ENCODE results near the gene MYMK. TPM values are rescaled to one million over a fixed set of nuclear protein-coding genes. Genes with fewer than 3 reads are reported as not detected.

Gene MYMK
- total and polyA plus RNA-seq, 2 of the 4 experiments (the other 2 are of a cell fraction), result not detected

GRCh38 chr9:133473743-133474142, 51.0 kb downstream of the MYMK start:
- no peak overlapping the region for H2AFZ ChIP-seq (replicated peaks; ENCODE audit: low read length, poor library complexity)
- dilution Hi-C loops (cut with HindIII; ENCODE audit: low sequenced_read_pairs, unreplicated experiment), result no loop called here
- no TSS peak for BruUV-seq (replicated peaks)

More at GRCh38 chr9:133473743-133474142, 51.0 kb downstream of the MYMK start:
- Histone ChIP-seq H3K14ac (replicated peaks; ENCODE audit: low read depth, low read length) (no peak overlapping the region), H2BK120ac (ENCODE audit: low read depth, low read length) (no peak overlapping the region), H4K5ac (ENCODE audit: low read depth, low read length) (no peak overlapping the region), H4K20me1 (ENCODE audit: insufficient read depth, low read length) (no peaks in the 10 kb centered on the region), H3K9me1 (ENCODE audit: insufficient read depth, low read length) (no peaks in the 10 kb centered on the region), H3K4ac (ENCODE audit: low read depth, low read length) (no peak overlapping the region), H3K18ac (ENCODE audit: low read depth, low read length) (no peak overlapping the region), H3K9ac (ENCODE audit: low read depth, low read length) (no peak overlapping the region), H3K27me3 (ENCODE audit: control insufficient read depth, insufficient read depth, low read length) (no peaks in the 10 kb centered on the region), H2BK5ac (ENCODE audit: low read depth, low read length, poor library complexity, severe bottlenecking) (no peak overlapping the region), H3K4me3 (ENCODE audit: insufficient read depth, low read depth, low read length) (no peak overlapping the region), H3K36me3 (ENCODE audit: control insufficient read depth, insufficient read depth, low read length) (peaks cover 1% of the 10 kb centered on the region; the same call in 1 of the 2 replicates), H2BK15ac (ENCODE audit: low read depth, low read length) (no peak overlapping the region), H3K56ac (ENCODE audit: extremely low read depth, insufficient read depth, low read length) (no peak overlapping the region), H3K4me2 (ENCODE audit: low read depth, low read length) (no peak overlapping the region), H3K79me1 (ENCODE audit: low read depth in 1 of 2, low read length in 2 of 2) (peaks cover 0 to 9% of the 10 kb centered on the region in 2 experiments; a peak in 1 of 4 replicates), H4K8ac (ENCODE audit: low read depth in 2 of 2, low read length in 2 of 2) (no peak overlapping the region), H3K4me1 (ENCODE audit: control insufficient read depth, insufficient read depth, low read length) (peaks cover 3% of the 10 kb centered on the region; the same call in 1 of the 2 replicates), H3K23ac (ENCODE audit: low read depth, low read length) (no peak overlapping the region), H2AK5ac (ENCODE audit: low read depth, low read length) (no peak overlapping the region), H3K9me3 (ENCODE audit: control insufficient read depth, insufficient read depth, low read length) (no peaks in the 10 kb centered on the region), H4K91ac (ENCODE audit: insufficient read depth, low read depth, low read length) (no peak overlapping the region), H2BK20ac (ENCODE audit: low read depth, low read length) (no peak overlapping the region), H2AK9ac (replicated peaks; ENCODE audit: low read depth, low read length, poor library complexity) (no peak overlapping the region), H3K27ac (ENCODE audit: insufficient read depth, low read length) (no peak overlapping the region)
- in situ Hi-C loops (cut with MboI; ENCODE audit: low sequenced_read_pairs), result no loop called here
- ChIA-PET POLR2A (ENCODE audit: unreplicated experiment) (no interaction called here), CTCF (no interaction called here)
- DNase-seq (no peak), ATAC-seq (ENCODE audit: low read depth) (no peak)
- intact Hi-C loops (cut with micrococcal nuclease), result no loop called here
- 96% methylated on average over 10 of the region's 20 CpGs; no CpG with 5 or more reads in 1 of the 2 experiments for WGBS, 2 experiments (ENCODE audit: extremely low coverage in 2 of 2, insufficient read length in 1 of 2)
- TF ChIP-seq FOS (IDR thresholded peaks at IDR 0.05; ENCODE audit: low read depth, low read length) (no peak), MAFK (IDR thresholded peaks at IDR 0.05; ENCODE audit: low read depth, low read length) (no peak), CTCF (conservative IDR thresholded peaks at IDR 0.05; ENCODE audit: low read depth, low read length) (no peak), ELK1 (IDR thresholded peaks at IDR 0.05; ENCODE audit: borderline replicate concordance, low read depth, low read length) (no peak), NFE2L2 (IDR thresholded peaks at IDR 0.05; ENCODE audit: low read depth, low read length) (no peak), CHD1 (IDR thresholded peaks at IDR 0.05; ENCODE audit: low read depth, low read length) (no peak), MXI1 (IDR thresholded peaks at IDR 0.05; ENCODE audit: borderline replicate concordance, low read depth, low read length) (no peak), RFX5 (IDR thresholded peaks at IDR 0.05; ENCODE audit: low read depth, low read length) (no peak), SMC3 (IDR thresholded peaks at IDR 0.05; ENCODE audit: low read depth, low read length) (no peak), POLR2A (IDR thresholded peaks at IDR 0.05; ENCODE audit: low read depth, low read length) (no peak)
- TF ChIP-seq, protein P1, sequence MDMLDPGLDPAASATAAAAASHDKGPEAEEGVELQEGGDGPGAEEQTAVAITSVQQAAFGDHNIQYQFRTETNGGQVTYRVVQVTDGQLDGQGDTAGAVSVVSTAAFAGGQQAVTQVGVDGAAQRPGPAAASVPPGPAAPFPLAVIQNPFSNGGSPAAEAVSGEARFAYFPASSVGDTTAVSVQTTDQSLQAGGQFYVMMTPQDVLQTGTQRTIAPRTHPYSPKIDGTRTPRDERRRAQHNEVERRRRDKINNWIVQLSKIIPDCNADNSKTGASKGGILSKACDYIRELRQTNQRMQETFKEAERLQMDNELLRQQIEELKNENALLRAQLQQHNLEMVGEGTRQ (IDR thresholded peaks at IDR 0.05; ENCODE audit: low read depth, low read length), result no peak
